HepG2 (cell line): ENCODE data around the gene PTMA. TPM values are rescaled to one million over a fixed set of nuclear protein-coding genes. Genes with fewer than 3 reads are reported as not detected.

Experiments used
- ARID5B ChIP-seq: IDR thresholded peaks from 2 replicates; pipeline ENCODE4 v1.4.0; 2020; ENCODE audit warnings: mild to moderate bottlenecking, missing genetic modification reagents
- GMEB2 ChIP-seq: IDR thresholded peaks from 2 replicates; pipeline ENCODE4 v1.6.1; 2016; ENCODE audit warnings: missing biosample characterization, missing genetic modification reagents, low read depth
- HNRNPUL1 ChIP-seq: fragments of 200-400 bp; formaldehyde crosslinking; IDR thresholded peaks from 2 replicates; pipeline ENCODE4 v1.6.1; 2017; ENCODE audit warnings: low read depth, mild to moderate bottlenecking, low read length, moderate library complexity
- HOXD1 ChIP-seq: sonication (generic); formaldehyde crosslinking; IDR thresholded peaks from 2 replicates; pipeline ENCODE4 v1.5.0; 2020; ENCODE audit warnings: missing genetic modification reagents
- ISX ChIP-seq: sonication (generic); formaldehyde crosslinking; conservative IDR thresholded peaks from 2 replicates; pipeline ENCODE4 v1.5.0; 2020; ENCODE audit warnings: missing genetic modification reagents
- PHF21A ChIP-seq: sonication (generic); formaldehyde crosslinking; IDR thresholded peaks from 2 replicates; pipeline ENCODE4 v1.5.0; 2020; ENCODE audit warnings: mild to moderate bottlenecking, missing genetic modification reagents
- PHF5A ChIP-seq: IDR thresholded peaks from one replicate; pipeline ENCODE4 v1.6.1; 2018; ENCODE audit warnings: low read depth, missing genetic modification reagents; ENCODE audit not compliant: unreplicated experiment
- RARG ChIP-seq: sonication (generic); formaldehyde crosslinking; IDR thresholded peaks from 2 replicates; pipeline ENCODE4 v1.4.0; 2020; ENCODE audit warnings: low read depth, mild to moderate bottlenecking, missing genetic modification reagents
- RBM39 ChIP-seq: fragments of 200-400 bp; formaldehyde crosslinking; IDR thresholded peaks from one replicate; pipeline ENCODE4 v1.6.1; 2018; ENCODE audit warnings: antibody characterized with exemption, mild to moderate bottlenecking, low read depth, low read length; ENCODE audit not compliant: poor library complexity, severe bottlenecking
- RFX1 ChIP-seq: fragments of 450-650 bp; IDR thresholded peaks from 2 replicates; pipeline ENCODE4 v1.6.1; 2017
- SP5 ChIP-seq: IDR thresholded peaks from 2 replicates; pipeline ENCODE4 v1.6.1; 2016; ENCODE audit warnings: low read depth, borderline replicate concordance
- TAF15 ChIP-seq: fragments of 200-400 bp; formaldehyde crosslinking; IDR thresholded peaks from one replicate; pipeline ENCODE4 v1.6.1; 2018; ENCODE audit warnings: mild to moderate bottlenecking, low read depth, low read length; ENCODE audit not compliant: poor library complexity, severe bottlenecking
- TERF1 ChIP-seq: sonication (generic); formaldehyde crosslinking; IDR thresholded peaks from 2 replicates; pipeline ENCODE4 v1.8.0; 2022; ENCODE audit warnings: mild to moderate bottlenecking, missing genetic modification reagents, moderate library complexity
- YEATS4 ChIP-seq: sonication (generic); formaldehyde crosslinking; IDR thresholded peaks from 2 replicates; pipeline ENCODE4 v1.4.0; 2020; ENCODE audit warnings: missing genetic modification reagents, borderline replicate concordance
- ZBTB21 ChIP-seq: sonication (generic); formaldehyde crosslinking; IDR thresholded peaks from 2 replicates; pipeline ENCODE4 v1.4.0; 2020; ENCODE audit warnings: missing genetic modification reagents
- ZBTB44 ChIP-seq: sonication (generic); formaldehyde crosslinking; IDR thresholded peaks from 2 replicates; pipeline ENCODE4 v1.4.0; 2020; ENCODE audit warnings: missing genetic modification reagents
- ZC3H13 ChIP-seq: sonication (generic); formaldehyde crosslinking; IDR thresholded peaks from 2 replicates; pipeline ENCODE4 v1.8.1; 2023; ENCODE audit warnings: mild to moderate bottlenecking, missing genetic modification reagents, moderate library complexity
- ZFP62 ChIP-seq: sonication (generic); formaldehyde crosslinking; IDR thresholded peaks from 2 replicates; pipeline ENCODE4 v1.4.0; 2020; ENCODE audit warnings: missing genetic modification reagents
- ZNF331 ChIP-seq: sonication (generic); formaldehyde crosslinking; IDR thresholded peaks from 2 replicates; pipeline ENCODE4 v1.4.0; 2020; ENCODE audit warnings: missing genetic modification reagents
- ZNF619 ChIP-seq: sonication (generic); formaldehyde crosslinking; IDR thresholded peaks from 2 replicates; pipeline ENCODE4 v1.4.0; 2020; ENCODE audit warnings: mild to moderate bottlenecking, missing genetic modification reagents
- ZNF674 ChIP-seq: sonication (generic); formaldehyde crosslinking; IDR thresholded peaks from 2 replicates; pipeline ENCODE4 v1.5.0; 2020; ENCODE audit warnings: low read depth, mild to moderate bottlenecking, missing genetic modification reagents
- ZNF720 ChIP-seq: sonication (generic); formaldehyde crosslinking; IDR thresholded peaks from 2 replicates; pipeline ENCODE4 v1.4.0; 2020; ENCODE audit warnings: missing genetic modification reagents
- polyA plus RNA-seq, 8 experiments: library from polyadenylated mRNA; depleted of rRNA in 3 of 8; stranded (reverse) in 7 of 8; unstranded in 1 of 8; fragments of >200 nt; fragmentation: Illumina TruSeq in 4 of 8; extraction: Trizol in 4 of 8; gene quantifications; 2 replicates each; pipeline versions ENCODE4 v1.2.1 to v1.2.3, GENCODE V29; 2011 to 2016; ENCODE audit warnings: low read depth in 4 of 8, missing spikeins in 1 of 8, mixed read lengths in 1 of 8; ENCODE audit not compliant: insufficient read depth in 1 of 8
- total RNA-seq, 5 experiments: library from RNA; depleted of rRNA; stranded (reverse); fragments of >200 nt; fragmentation: Illumina TruSeq; extraction: Trizol; gene quantifications; 2 replicates each; pipeline ENCODE4 v1.2.3, GENCODE V29; 2016; ENCODE audit warnings: low read depth in 1 of 5

Gene PTMA
- total and polyA plus RNA-seq, 2 of the 13 experiments (the other 11 are each of a cell fraction or from before 2014, with no cell fraction given), result 190 to 1,086 TPM

- TF ChIP-seq HOXD1 (no peak; the same call in 1 of the 2 replicates), RFX1 (no peak), PHF5A (CRISPR knock-in tag) (no peak), ZBTB44 (CRISPR knock-in tag) (0 out of 2 replicates have a peak, but pooled peaks have one; percentile 13), ARID5B (CRISPR knock-in tag) (peak; percentile 31), ZNF720 (CRISPR knock-in tag) (no peak), ZFP62 (CRISPR knock-in tag) (no peak), ZBTB21 (CRISPR knock-in tag) (peak; percentile 53; the same call in 1 of the 2 replicates), TAF15 (no peak), HNRNPUL1 (no peak), RBM39 (peak; percentile 59), ZNF619 (CRISPR knock-in tag) (peak; percentile 32; the same call in 1 of the 2 replicates), ZNF674 (CRISPR knock-in tag) (no peak), TERF1 (CRISPR knock-in tag) (no peak), ZC3H13 (peak; percentile 76), GMEB2 (peak; percentile 35), RARG (CRISPR knock-in tag) (no peak), PHF21A (CRISPR knock-in tag) (peak; percentile 76; the same call in 1 of the 2 replicates), YEATS4 (CRISPR knock-in tag) (peak; percentile 88; the same call in 1 of the 2 replicates), SP5 (no peak), ZNF331 (no peak; the same call in none of the 2 replicates), ISX (CRISPR knock-in tag) (no peak)
Observed at GRCh38 chr2:231706731-231707624, 1.3 kb upstream of the PTMA start (continued).
